DND-41 (cell line): ENCODE data around the gene OR1K1.
A peak's percentile ranks its signal among the peaks of the same experiment; 100 is the strongest.
"Not testable (repeated sequence)": the region's sequence is repeated elsewhere in the genome, so short reads cannot be mapped to it uniquely, and the experiment has no call there.

Experiments used
- ATAC-seq: fragments of 200-7000 bp; cut with Tn5 transposase; 3 replicates; pipeline ENCODE4 v1.9.1; 2021; ENCODE audit warnings: low read depth; ENCODE audit not compliant: insufficient read depth
- DNase-seq: peaks from one replicate; pipeline ENCODE4 v3.0.0-alpha.2; 2020
- H2AFZ ChIP-seq: 2 replicates; pipeline ENCODE4 v1.6.0; 2012; ENCODE audit warnings: low read depth, low read length
- H3K27ac ChIP-seq: 2 replicates; pipeline ENCODE4 v1.5.1; 2012; ENCODE audit warnings: low read length, inconsistent platforms
- H3K27me3 ChIP-seq: fragments of 200-600 bp; sonication (generic); 2 replicates; pipeline ENCODE4 v1.6.0; 2012; ENCODE audit warnings: low read length, mild to moderate bottlenecking, inconsistent platforms; ENCODE audit not compliant: insufficient read depth, poor library complexity
- H3K36me3 ChIP-seq: 2 replicates; pipeline ENCODE4 v1.5.1; 2012; ENCODE audit warnings: low read length, inconsistent platforms; ENCODE audit not compliant: insufficient read depth
- H3K4me1 ChIP-seq: 2 replicates; pipeline ENCODE4 v1.5.1; 2012; ENCODE audit warnings: mild to moderate bottlenecking, low read length; ENCODE audit not compliant: insufficient read depth
- H3K4me2 ChIP-seq: 2 replicates; pipeline ENCODE4 v1.6.0; 2012; ENCODE audit warnings: mild to moderate bottlenecking, moderate library complexity, low read length, inconsistent platforms; ENCODE audit not compliant: insufficient read depth
- H3K4me3 ChIP-seq, 2 experiments: fragments of 200-600 bp in 1 of 2; shearing (Covaris generic) in 1 of 2; 2 replicates each; pipeline ENCODE4 v1.5.1; 2012 to 2016; ENCODE audit warnings: inconsistent platforms in 2 of 2, low read length in 2 of 2, mild to moderate bottlenecking in 2 of 2, low read depth in 1 of 2, moderate library complexity in 1 of 2
- H3K79me2 ChIP-seq: 2 replicates; pipeline ENCODE4 v1.6.0; 2012; ENCODE audit warnings: low read length, inconsistent platforms; ENCODE audit not compliant: insufficient read depth
- H3K9ac ChIP-seq: 2 replicates; pipeline ENCODE4 v1.6.0; 2012; ENCODE audit warnings: low read depth, mild to moderate bottlenecking, inconsistent platforms, low read length, moderate library complexity
- H3K9me3 ChIP-seq: 2 replicates; pipeline ENCODE4 v1.5.1; 2012; ENCODE audit warnings: low read length, moderate library complexity, mild to moderate bottlenecking, inconsistent platforms; ENCODE audit not compliant: insufficient read depth, severe bottlenecking
- H4K20me1 ChIP-seq: 2 replicates; pipeline ENCODE4 v1.6.0; 2012; ENCODE audit warnings: low read length; ENCODE audit not compliant: insufficient read depth
- EZH2 ChIP-seq: IDR thresholded peaks from 3 replicates; pipeline ENCODE4 v1.6.1; 2012; ENCODE audit warnings: borderline replicate concordance, low read depth, mild to moderate bottlenecking, moderate library complexity, low read length, inconsistent platforms; ENCODE audit not compliant: severe bottlenecking
- TF ChIP-seq, protein P1 (sequence below): IDR thresholded peaks from 2 replicates; pipeline ENCODE4 v1.5.1; 2012; ENCODE audit warnings: borderline replicate concordance, low read length, moderate library complexity, mild to moderate bottlenecking; ENCODE audit not compliant: poor library complexity, severe bottlenecking; ENCODE audit errors: extremely low read depth

OR1K1 gene

DNA sequence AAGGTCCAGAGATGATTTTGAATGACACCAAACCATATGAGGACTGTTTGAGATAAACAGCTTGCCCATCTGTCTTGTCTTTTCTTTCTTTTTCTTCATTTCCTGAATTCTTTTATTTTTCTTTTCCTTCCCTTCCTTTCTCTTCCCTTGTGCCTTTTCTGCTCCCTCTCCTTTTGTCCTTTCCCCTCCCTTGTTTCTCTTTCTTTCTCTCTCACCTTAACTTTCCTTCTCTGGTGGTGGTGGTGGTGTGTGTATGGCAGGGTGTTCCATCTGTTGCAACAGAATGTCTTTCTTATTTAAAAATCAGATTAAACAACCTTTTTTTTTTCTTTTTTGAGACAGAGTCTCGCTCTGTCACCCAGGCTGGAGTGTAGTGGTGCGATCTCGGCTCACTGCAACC lies 32.3 kb downstream of the OR1K1 start:
- no peak for ATAC-seq

DNA sequence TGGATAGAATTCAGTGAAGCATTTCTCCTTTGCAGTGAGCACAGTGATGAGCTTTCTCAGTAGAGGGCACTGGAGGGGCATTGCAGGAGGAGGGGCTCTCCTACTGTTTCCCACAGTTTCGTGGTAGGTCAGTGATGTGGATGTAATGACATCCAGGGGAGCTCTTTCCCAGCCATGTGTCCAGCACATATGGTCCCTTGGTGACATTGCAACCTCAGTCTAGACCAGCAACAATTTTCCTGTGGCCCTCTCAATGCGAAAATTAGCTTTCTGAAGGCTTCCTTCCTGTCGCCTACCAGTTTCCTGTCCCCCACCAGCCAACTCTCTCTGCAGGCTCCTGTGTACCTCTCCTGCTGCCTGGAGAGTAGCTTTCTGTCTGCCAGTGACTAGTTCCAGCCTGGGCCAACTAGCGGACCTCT lies 35.4 kb downstream of the OR1K1 start:
- H3K79me2 ChIP-seq = no peaks in the 10 kb centered on the region
- H3K9ac ChIP-seq = peak overlapping the region; percentile 6; the same call in 1 of the 2 replicates
- no peaks in the 10 kb centered on the region for H4K20me1 ChIP-seq
- peak overlapping the region; percentile 72 for H3K27ac ChIP-seq
- DNase-seq (peak; percentile 59), ATAC-seq (peak; percentile 91)
- peak overlapping the region; percentile 40; the same call in 1 of the 2 replicates for H3K4me2 ChIP-seq
- H3K4me3 ChIP-seq = no peak overlapping the region
- no peaks in the 10 kb centered on the region for H3K9me3 ChIP-seq
- H3K27me3 ChIP-seq = no peaks in the 10 kb centered on the region
- TF ChIP-seq EZH2 = no peak
- TF ChIP-seq, protein P1, sequence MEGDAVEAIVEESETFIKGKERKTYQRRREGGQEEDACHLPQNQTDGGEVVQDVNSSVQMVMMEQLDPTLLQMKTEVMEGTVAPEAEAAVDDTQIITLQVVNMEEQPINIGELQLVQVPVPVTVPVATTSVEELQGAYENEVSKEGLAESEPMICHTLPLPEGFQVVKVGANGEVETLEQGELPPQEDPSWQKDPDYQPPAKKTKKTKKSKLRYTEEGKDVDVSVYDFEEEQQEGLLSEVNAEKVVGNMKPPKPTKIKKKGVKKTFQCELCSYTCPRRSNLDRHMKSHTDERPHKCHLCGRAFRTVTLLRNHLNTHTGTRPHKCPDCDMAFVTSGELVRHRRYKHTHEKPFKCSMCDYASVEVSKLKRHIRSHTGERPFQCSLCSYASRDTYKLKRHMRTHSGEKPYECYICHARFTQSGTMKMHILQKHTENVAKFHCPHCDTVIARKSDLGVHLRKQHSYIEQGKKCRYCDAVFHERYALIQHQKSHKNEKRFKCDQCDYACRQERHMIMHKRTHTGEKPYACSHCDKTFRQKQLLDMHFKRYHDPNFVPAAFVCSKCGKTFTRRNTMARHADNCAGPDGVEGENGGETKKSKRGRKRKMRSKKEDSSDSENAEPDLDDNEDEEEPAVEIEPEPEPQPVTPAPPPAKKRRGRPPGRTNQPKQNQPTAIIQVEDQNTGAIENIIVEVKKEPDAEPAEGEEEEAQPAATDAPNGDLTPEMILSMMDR = peak; percentile 62
- peaks cover 15% of the 10 kb centered on the region for H3K4me1 ChIP-seq
- peak overlapping the region; percentile 54 for H2AFZ ChIP-seq
- no peaks in the 10 kb centered on the region for H3K36me3 ChIP-seq

More for the DNA sequence above, 32.3 kb downstream of the OR1K1 start:
- peaks cover 27% of the 10 kb centered on the region for H3K4me1 ChIP-seq
- no peaks in the 10 kb centered on the region for H3K27me3 ChIP-seq
- no peak overlapping the region for H3K27ac ChIP-seq
- no peaks in the 10 kb centered on the region for H3K9me3 ChIP-seq
- H4K20me1 ChIP-seq = 0 out of 2 replicates have a peak, but pooled peaks cover 4% of the 10 kb centered on the region
- no peak overlapping the region for H3K4me2 ChIP-seq
- H2AFZ ChIP-seq = no peak overlapping the region
- no peak for DNase-seq
- peaks cover 11% of the 10 kb centered on the region for H3K79me2 ChIP-seq
- no peak for TF ChIP-seq EZH2
- TF ChIP-seq, protein P1 = no peak
- no peak overlapping the region for H3K9ac ChIP-seq
- H3K36me3 ChIP-seq = no peaks in the 10 kb centered on the region
- no peak overlapping the region for H3K4me3 ChIP-seq

DNA sequence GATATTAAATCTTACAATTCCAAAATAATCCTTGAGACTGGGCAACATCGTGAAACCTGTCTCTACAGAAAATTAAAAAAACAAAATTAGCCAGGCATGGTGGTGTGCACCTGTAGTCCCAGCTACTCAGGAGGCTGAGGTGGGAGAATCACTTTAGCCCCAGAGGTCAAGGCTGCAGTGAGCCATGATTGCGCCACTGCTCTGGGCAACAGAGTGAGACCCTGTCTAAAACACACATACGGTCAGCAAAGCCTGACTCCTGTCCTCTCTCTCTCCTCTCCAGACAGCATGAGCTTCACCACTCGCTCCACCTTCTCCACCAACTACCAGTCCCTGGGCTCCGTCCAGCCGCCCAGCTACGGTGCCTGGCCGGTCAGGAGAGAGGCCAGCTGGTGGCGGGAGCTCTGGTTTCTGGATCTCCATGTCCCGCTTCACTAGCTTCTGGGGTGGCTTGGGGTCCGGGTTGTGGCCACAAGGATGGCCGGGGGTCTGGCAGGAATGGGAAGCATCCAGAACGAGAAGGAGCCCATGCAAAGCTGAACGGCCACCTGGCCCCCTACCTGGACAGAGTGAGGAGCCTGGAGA lies 37.4 kb downstream of the OR1K1 start:
- Histone ChIP-seq H3K9me3 (no peaks in the 10 kb centered on the region), H3K27me3 (no peaks in the 10 kb centered on the region), H3K4me3 (no peak overlapping the region), H3K9ac (no peak overlapping the region), H4K20me1 (no peaks in the 10 kb centered on the region), H3K36me3 (no peaks in the 10 kb centered on the region), H3K4me1 (peaks cover 15% of the 10 kb centered on the region), H3K4me2 (no peak overlapping the region), H3K79me2 (no peaks in the 10 kb centered on the region), H2AFZ (no peak overlapping the region), H3K27ac (no peak overlapping the region)
- DNase-seq = no peak
- TF ChIP-seq, protein P1 = no peak
- TF ChIP-seq EZH2 = no peak
- ATAC-seq = no peak

DNA sequence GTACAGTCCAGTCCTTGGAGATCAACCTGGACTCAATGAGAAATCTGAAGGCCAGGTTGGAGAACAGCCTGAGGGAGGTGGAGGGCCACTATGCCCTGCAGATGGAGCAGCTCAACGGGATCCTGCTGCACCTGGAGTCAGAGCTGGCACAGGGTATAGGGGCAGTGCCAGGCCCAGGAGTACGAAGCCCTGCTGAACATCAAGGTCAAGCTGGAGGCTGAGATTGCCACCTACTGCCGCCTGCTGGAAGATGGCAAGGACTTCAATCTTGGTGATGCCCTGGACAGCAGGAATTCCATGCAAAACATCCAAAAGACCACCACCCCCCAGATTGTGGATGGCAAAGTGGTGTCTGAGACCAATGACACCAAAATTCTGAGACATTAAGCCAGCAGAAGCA lies 38.5 kb downstream of the OR1K1 start:
- peaks cover 15% of the 10 kb centered on the region for H3K4me1 ChIP-seq
- H3K4me3 ChIP-seq, H2AFZ ChIP-seq, DNase-seq, H3K36me3 ChIP-seq, H3K9ac ChIP-seq, H3K27ac ChIP-seq, H3K4me2 ChIP-seq, H3K79me2 ChIP-seq, H3K9me3 ChIP-seq, H3K27me3 ChIP-seq, ATAC-seq, H4K20me1 ChIP-seq: not testable (repeated sequence)
